Stimulated activated memory B cell treated with anti-CD40 and anti-IgM and Interleukin-4, amounts not matched to agents 10 μg/mL and 1 μg/mL and 100 μg/mL, for 72 hours (primary cell): Measurements from ENCODE around the gene SPATA46.

Experiments used
- ATAC-seq: fragments of 150-1000 bp; cut with Tn5 transposase; 2 replicates; pipeline ENCODE4 v1.10.0; 2021
- H3K27ac Mint-ChIP-seq: one replicate; pipeline ENCODE4 v1.8.0; 2022; ENCODE audit warnings: mild to moderate bottlenecking, mixed read lengths
- H3K27me3 Mint-ChIP-seq: one replicate; pipeline ENCODE4 v1.8.0; 2022; ENCODE audit warnings: mixed read lengths
- H3K36me3 Mint-ChIP-seq: one replicate; pipeline ENCODE4 v1.8.0; 2022; ENCODE audit warnings: mixed read lengths
- H3K4me1 Mint-ChIP-seq: one replicate; pipeline ENCODE4 v1.8.0; 2022; ENCODE audit warnings: mixed read lengths
- H3K4me3 Mint-ChIP-seq: one replicate; pipeline ENCODE4 v1.8.0; 2022; ENCODE audit warnings: mild to moderate bottlenecking, moderate library complexity, mixed read lengths
- H3K9me3 Mint-ChIP-seq: one replicate; pipeline ENCODE4 v1.8.0; 2022; ENCODE audit warnings: mixed read lengths

SPATA46 gene

DNA sequence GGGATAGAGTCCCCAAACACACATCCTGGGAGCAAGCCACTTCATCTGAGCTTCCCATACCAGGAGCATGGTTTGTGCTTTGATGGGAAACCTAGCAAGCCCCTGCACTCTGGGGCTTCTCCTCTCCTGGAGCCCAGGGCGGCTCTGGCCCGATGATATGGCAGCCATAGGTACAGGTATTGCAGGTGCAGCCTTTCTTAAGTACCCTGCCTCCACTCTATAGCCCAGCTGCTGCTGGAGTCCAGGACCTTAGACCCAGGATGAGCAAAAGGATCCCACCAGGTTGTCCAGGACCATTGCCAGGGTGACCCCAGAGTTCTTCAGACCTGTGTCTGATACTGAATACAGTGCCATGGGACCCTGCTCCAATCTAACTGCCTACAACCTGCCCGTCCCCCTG is 9.0 kb upstream of the SPATA46 start:
- Mint-ChIP-seq H3K9me3 (no peaks in the 10 kb centered on the region), H3K4me1 (peaks cover 11% of the 10 kb centered on the region), H3K27ac (no peak overlapping the region), H3K27me3 (no peaks in the 10 kb centered on the region), H3K36me3 (no peaks in the 10 kb centered on the region), H3K4me3 (no peak overlapping the region)
- ATAC-seq: no peak

GRCh38 chr1:162385280-162385623 is 8.6 kb upstream of the SPATA46 start:
- no peaks in the 10 kb centered on the region for H3K36me3 Mint-ChIP-seq
- no peak overlapping the region for H3K27ac Mint-ChIP-seq
- H3K4me3 Mint-ChIP-seq: no peak overlapping the region
- H3K4me1 Mint-ChIP-seq: peaks cover 11% of the 10 kb centered on the region
- no peaks in the 10 kb centered on the region for H3K27me3 Mint-ChIP-seq
- ATAC-seq: no peak
- H3K9me3 Mint-ChIP-seq: no peaks in the 10 kb centered on the region

DNA sequence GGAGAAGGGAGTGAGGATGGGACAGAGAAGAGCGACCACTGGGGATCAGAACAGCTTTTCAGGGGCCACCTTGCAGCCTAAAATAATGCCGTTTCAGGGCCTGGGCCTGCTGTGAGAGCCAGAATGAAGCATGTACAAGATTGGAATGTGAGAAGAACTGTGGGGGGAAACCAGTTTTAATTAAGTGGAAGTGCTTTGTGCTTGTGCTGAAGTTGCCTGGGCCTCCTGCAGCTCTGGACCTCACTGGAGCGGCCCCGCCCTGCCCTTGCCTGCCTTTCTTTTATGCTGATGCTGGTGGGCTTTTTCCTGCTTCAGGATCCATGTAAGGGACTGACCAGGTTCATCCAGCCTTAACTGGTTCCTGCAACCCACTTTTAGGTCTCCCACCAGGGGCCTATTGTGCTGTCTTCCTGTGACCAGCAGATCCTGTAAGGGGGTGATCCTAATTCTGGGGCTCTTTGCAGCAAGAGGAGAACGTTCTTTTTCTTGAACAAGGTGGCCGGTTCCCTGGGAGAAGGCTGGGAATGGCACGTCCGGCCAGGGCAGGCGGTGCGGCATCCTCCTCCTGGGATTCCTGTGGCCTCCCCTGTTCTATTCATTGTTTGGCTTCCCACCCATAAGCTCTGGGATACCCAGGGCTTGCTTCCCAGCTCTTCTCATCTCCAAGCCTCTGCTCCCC is 8.1 kb upstream of the SPATA46 start:
- Mint-ChIP-seq H3K9me3 (no peaks in the 10 kb centered on the region), H3K27me3 (no peaks in the 10 kb centered on the region), H3K36me3 (no peaks in the 10 kb centered on the region), H3K27ac (no peak overlapping the region), H3K4me3 (no peak overlapping the region), H3K4me1 (peaks cover 10% of the 10 kb centered on the region)
- no peak for ATAC-seq

GRCh38 chr1:162384116-162384515 is 7.5 kb upstream of the SPATA46 start:
- Mint-ChIP-seq H3K27ac (no peak overlapping the region), H3K4me1 (peaks cover 4% of the 10 kb centered on the region), H3K4me3 (no peak overlapping the region), H3K36me3 (no peaks in the 10 kb centered on the region), H3K9me3 (no peaks in the 10 kb centered on the region), H3K27me3 (no peaks in the 10 kb centered on the region)
- no peak for ATAC-seq

DNA sequence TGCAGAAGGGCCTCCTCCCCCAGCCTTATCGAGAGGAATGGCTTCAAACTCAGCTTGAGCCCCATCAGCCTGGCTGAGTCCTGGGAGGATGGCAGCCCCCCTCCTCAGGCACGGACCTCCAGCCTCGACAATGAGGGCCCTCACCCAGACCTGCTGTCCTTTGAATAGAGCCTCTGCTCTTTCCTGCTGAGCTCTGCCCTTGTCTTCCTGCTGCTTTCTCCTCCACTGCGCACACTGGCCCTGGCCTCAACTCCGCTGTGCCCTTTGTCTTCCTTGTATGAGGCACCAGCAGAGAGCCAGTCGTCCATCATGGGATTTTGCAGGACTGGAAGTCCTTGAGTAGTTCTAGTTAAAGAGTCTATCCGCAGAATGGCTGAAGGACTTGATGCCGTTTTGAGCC is 6.9 kb upstream of the SPATA46 start:
- no peak for ATAC-seq
- H3K27ac Mint-ChIP-seq: no peak overlapping the region
- H3K9me3 Mint-ChIP-seq: no peaks in the 10 kb centered on the region
- H3K36me3 Mint-ChIP-seq: no peaks in the 10 kb centered on the region
- no peak overlapping the region for H3K4me3 Mint-ChIP-seq
- no peaks in the 10 kb centered on the region for H3K4me1 Mint-ChIP-seq
- no peaks in the 10 kb centered on the region for H3K27me3 Mint-ChIP-seq

GRCh38 chr1:162383091-162383490 is 6.4 kb upstream of the SPATA46 start:
- Mint-ChIP-seq H3K27me3 (no peaks in the 10 kb centered on the region), H3K27ac (no peak overlapping the region), H3K36me3 (no peaks in the 10 kb centered on the region), H3K4me1 (no peaks in the 10 kb centered on the region), H3K9me3 (no peaks in the 10 kb centered on the region), H3K4me3 (no peak overlapping the region)
- ATAC-seq: no peak

DNA sequence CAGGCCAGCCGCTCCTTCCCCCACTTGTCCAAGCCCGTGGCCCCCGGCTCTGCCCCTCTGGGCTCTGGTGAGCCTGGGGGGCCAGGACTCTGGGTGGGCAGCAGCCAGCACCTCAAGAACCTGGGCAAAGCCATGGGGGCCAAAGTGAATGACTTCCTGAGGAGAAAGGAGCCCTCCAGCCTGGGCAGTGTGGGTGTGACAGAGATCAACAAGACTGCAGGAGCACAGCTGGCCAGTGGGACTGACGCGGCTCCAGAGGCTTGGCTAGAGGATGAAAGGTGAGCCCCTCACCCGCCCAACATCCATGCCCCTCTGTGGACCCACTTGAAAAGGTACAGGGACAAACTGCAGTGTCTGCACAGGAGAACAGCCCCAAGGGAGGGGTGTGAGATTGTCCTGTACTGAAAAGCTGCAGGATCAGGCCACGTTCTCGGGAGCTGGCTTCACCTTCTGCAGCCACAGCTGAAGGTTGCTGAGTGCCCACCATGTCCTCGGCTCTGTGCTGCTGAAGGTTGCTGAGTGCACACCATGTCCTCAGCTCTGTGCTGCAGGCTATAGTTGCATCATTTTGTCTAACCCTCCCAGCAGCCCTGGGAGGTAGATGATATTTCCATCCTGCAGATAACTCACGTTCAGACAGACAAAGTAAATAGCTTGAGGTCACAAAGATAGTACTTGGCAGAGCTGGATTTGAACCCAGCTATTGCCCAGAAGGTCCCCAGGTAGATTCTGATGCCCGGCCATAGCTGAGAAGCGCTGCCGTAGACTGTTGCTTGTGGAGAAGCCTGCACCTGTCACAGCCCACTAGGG is 5.5 kb upstream of the SPATA46 start:
- Mint-ChIP-seq H3K4me1 (no peaks in the 10 kb centered on the region), H3K36me3 (no peaks in the 10 kb centered on the region), H3K27me3 (no peaks in the 10 kb centered on the region), H3K4me3 (no peak overlapping the region), H3K9me3 (no peaks in the 10 kb centered on the region), H3K27ac (no peak overlapping the region)
- ATAC-seq: no peak

GRCh38 chr1:162381383-162381782 is 4.7 kb upstream of the SPATA46 start, which contains the start of gene C1orf226:
Gene C1orf226, plus strand, starts transcription at chr1:162381728. Its CDS starts 174 bp downstream, at chr1:162381902.
- no peak for ATAC-seq
- no peak within 1 kb of the TSS for H3K27ac Mint-ChIP-seq
- H3K4me3 Mint-ChIP-seq: no peak within 1 kb of the TSS
- H3K27me3 Mint-ChIP-seq: no peaks in the 10 kb centered on the region
- no peaks in the 10 kb centered on the region for H3K9me3 Mint-ChIP-seq
- no peaks in the 10 kb centered on the region for H3K36me3 Mint-ChIP-seq
- H3K4me1 Mint-ChIP-seq: no peaks in the 10 kb centered on the region

DNA sequence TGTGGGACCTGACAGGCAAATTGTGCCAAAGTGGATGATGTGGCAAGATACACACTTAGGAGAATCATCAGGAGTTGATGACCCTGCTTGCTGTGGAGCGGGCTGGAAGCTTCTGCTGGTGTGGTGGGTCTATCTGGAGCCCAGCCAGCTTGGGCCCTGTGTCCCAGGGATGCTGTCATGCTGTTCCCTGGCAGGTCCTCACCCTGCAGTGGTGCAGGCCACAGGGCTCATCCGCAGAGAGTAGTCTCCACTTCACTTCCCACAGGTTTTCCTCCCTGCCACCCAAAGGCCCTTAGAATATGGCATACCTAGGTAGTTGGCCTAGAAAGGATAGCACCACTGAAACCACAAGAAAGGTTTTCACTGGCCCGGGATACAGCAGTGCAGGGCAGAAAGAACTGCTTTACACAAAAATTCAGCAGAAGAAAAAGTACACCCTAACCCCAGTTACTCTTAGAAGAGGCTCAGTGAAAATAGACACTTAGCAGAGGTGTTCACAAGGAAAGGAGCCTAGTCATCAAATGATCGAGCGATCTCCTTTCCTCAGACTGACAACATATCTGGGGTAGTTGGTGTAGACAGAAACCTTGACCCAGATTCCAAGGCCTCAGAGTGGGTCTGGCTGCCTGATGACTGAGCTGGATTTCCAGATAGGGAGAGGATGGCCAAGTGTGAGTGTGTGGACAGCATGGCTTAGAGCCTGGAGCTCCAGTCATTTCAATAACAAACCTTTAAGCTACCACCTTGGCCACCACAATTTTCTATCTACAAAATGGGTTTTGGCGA is 3.6 kb upstream of the SPATA46 start:
- Mint-ChIP-seq H3K4me3 (no peak overlapping the region), H3K9me3 (no peaks in the 10 kb centered on the region), H3K36me3 (no peaks in the 10 kb centered on the region)

DNA sequence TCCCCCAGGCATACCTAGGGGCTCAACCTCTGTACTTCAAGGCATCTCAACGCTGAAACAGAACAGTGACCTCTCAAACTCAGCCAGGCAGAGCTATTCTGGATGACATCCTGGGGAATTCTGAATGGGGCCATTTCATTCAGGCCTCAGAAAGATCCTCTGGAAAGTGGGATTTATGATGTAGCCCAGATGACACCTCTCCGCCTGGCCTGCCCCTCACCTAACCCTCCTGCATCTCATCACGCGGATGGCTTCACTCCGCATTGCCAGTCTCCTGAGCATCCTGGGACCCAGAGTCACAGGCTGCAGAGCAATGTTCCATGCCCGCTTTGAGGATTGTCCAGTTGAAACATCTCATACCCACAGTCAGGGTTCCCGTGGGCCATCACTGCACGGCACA is 1.2 kb downstream of the SPATA46 start:
- Mint-ChIP-seq H3K36me3 (no peaks in the 10 kb centered on the region), H3K27me3 (peaks cover 10% of the 10 kb centered on the region), H3K27ac (no peak overlapping the region), H3K9me3 (no peaks in the 10 kb centered on the region), H3K4me3 (no peak overlapping the region), H3K4me1 (no peaks in the 10 kb centered on the region)
- no peak for ATAC-seq

More for the DNA sequence above, 3.6 kb upstream of the SPATA46 start:
- H3K4me1 Mint-ChIP-seq: no peaks in the 10 kb centered on the region
- no peaks in the 10 kb centered on the region for H3K27me3 Mint-ChIP-seq
- ATAC-seq: no peak
- H3K27ac Mint-ChIP-seq: no peak overlapping the region

GRCh38 chr1:162374406-162374805 is 2.2 kb downstream of the SPATA46 start:
- H3K4me3 Mint-ChIP-seq: no peak overlapping the region
- H3K36me3 Mint-ChIP-seq: no peaks in the 10 kb centered on the region
- H3K9me3 Mint-ChIP-seq: no peaks in the 10 kb centered on the region

DNA sequence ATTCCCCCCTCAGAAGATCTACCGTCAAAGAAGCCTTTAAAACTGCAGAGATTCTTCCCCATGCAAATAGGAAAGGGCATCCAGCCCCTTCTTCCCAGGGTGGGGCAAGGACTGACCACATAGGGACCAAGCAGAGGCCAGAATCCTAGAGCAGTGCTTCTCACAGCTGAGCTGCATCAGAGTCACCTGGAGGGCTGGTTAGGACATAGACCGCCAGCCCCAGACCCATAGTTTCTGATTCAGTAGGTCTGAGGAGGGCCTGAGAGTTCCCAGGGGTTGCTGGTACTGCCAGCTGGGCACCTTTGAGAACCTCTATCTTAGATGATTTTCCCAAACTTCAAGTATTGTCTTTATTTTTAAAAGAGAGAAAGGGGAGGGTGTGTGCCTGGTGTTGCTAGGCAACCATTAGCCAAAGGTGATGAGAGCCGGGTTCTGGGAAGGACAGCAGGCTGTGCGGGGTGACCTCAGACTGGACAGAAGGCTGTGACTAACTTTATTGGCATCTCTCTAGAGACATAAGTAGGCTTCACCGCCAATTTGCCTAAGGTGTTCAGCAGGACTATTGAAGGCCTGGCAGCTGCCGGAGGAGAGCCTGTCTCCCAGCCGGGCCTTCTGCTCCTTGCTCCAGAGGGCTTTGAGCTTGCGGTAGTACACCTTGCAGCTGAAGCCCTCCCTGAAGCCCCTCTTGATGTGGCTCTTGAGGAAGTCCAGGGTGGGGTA is 3.0 kb downstream of the SPATA46 start:
- Mint-ChIP-seq H3K27ac (no peak overlapping the region), H3K9me3 (no peaks in the 10 kb centered on the region), H3K36me3 (no peaks in the 10 kb centered on the region), H3K27me3 (peaks cover 10% of the 10 kb centered on the region), H3K4me1 (no peaks in the 10 kb centered on the region), H3K4me3 (no peak overlapping the region)
- no peak for ATAC-seq

More at GRCh38 chr1:162374406-162374805, 2.2 kb downstream of the SPATA46 start:
- H3K27me3 Mint-ChIP-seq: peaks cover 10% of the 10 kb centered on the region
- no peaks in the 10 kb centered on the region for H3K4me1 Mint-ChIP-seq
- H3K27ac Mint-ChIP-seq: no peak overlapping the region
- no peak for ATAC-seq

DNA sequence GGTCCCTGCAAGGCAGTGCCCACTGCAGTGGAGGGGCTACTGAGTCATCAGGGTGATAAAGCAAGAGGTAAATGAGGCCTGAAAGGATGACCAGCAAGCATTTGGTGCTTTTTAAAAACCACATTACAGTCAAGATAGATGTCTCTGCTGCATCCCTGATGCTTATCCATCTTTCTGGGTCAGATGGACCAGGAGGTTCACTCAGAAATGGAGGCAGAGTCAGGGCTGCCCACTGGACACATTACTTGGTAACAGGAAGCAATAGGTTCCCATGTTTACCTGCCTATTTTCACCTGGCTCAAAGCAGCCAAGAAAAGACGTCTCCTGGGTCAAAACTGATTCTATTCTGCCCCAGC is 3.6 kb downstream of the SPATA46 start:
- peaks cover 10% of the 10 kb centered on the region for H3K27me3 Mint-ChIP-seq
- H3K36me3 Mint-ChIP-seq: no peaks in the 10 kb centered on the region
- no peak overlapping the region for H3K4me3 Mint-ChIP-seq
- no peak for ATAC-seq
- no peaks in the 10 kb centered on the region for H3K4me1 Mint-ChIP-seq
- H3K27ac Mint-ChIP-seq: no peak overlapping the region
- H3K9me3 Mint-ChIP-seq: no peaks in the 10 kb centered on the region

- Mint-ChIP-seq H3K27ac (no peak overlapping the region), H3K27me3 (peaks cover 10% of the 10 kb centered on the region), H3K4me1 (no peaks in the 10 kb centered on the region), H3K4me3 (no peak overlapping the region), H3K36me3 (no peaks in the 10 kb centered on the region), H3K9me3 (no peaks in the 10 kb centered on the region)
- no peak for ATAC-seq
Measured at GRCh38 chr1:162372159-162373071, 4.2 kb downstream of the SPATA46 start.
